IMR-90 (cell line): ENCODE measurements around the gene CD24. TPM values are rescaled to one million over a fixed set of nuclear protein-coding genes. Genes with fewer than 3 reads are reported as not detected.

ENCODE experiments used
- ATAC-seq: fragments of 200-7000 bp; cut with Tn5 transposase; 2 replicates; pipeline ENCODE4 v1.9.1; 2020; ENCODE audit warnings: low read depth, mild to moderate bottlenecking, moderate library complexity
- BruUV-seq: library from RNA; stranded (reverse); fragments of 400-500 nt; replicated peaks from 2 replicates; lab custom pipeline; 2021; lab: Mats Ljungman, UMichigan
- CTCF ChIA-PET: fragments of 300-600 bp; formaldehyde crosslinking; extraction: SDS; loops from one replicate; lab custom pipeline; 2021; ENCODE audit warnings: antibody characterized with exemption; lab: Yijun Ruan, JAX
- POLR2A ChIA-PET: fragments of 300-600 bp; sonication (Branson Sonifier 250); formaldehyde crosslinking; loops from one replicate; lab custom pipeline; 2022; ENCODE audit warnings: antibody characterized with exemption; ENCODE audit not compliant: unreplicated experiment; lab: Charles Lee
- DNase-seq: peaks from one replicate; pipeline ENCODE4 v3.0.0; 2013
- H2AFZ ChIP-seq: replicated peaks from 2 replicates; pipeline ENCODE3; 2013; ENCODE audit warnings: low read length, mild to moderate bottlenecking; ENCODE audit not compliant: poor library complexity
- H2AK5ac ChIP-seq: 2 replicates; pipeline ENCODE4 v1.6.1; 2013; ENCODE audit warnings: low read depth, low read length, inconsistent platforms
- H2AK9ac ChIP-seq: replicated peaks from 2 replicates; pipeline ENCODE3; 2013; ENCODE audit warnings: mild to moderate bottlenecking, low read depth, low read length, moderate library complexity; ENCODE audit not compliant: poor library complexity
- H2BK120ac ChIP-seq: 2 replicates; pipeline ENCODE4 v1.6.1; 2013; ENCODE audit warnings: low read depth, low read length, inconsistent platforms
- H2BK15ac ChIP-seq: 3 replicates; pipeline ENCODE4 v1.6.1; 2013; ENCODE audit warnings: low read depth, low read length, inconsistent platforms
- H2BK20ac ChIP-seq: 2 replicates; pipeline ENCODE4 v1.6.1; 2013; ENCODE audit warnings: low read depth, mild to moderate bottlenecking, inconsistent platforms, low read length, moderate library complexity
- H2BK5ac ChIP-seq: 2 replicates; pipeline ENCODE4 v1.6.1; 2013; ENCODE audit warnings: mild to moderate bottlenecking, low read depth, low read length, inconsistent platforms; ENCODE audit not compliant: poor library complexity, severe bottlenecking
- H3K14ac ChIP-seq: replicated peaks from 2 replicates; pipeline ENCODE4 v1.6.1; 2013; ENCODE audit warnings: low read depth, low read length, inconsistent platforms
- H3K18ac ChIP-seq: 2 replicates; pipeline ENCODE4 v1.6.1; 2013; ENCODE audit warnings: low read depth, low read length, control low read depth
- H3K23ac ChIP-seq: 2 replicates; pipeline ENCODE4 v1.6.1; 2013; ENCODE audit warnings: low read depth, low read length, inconsistent platforms
- H3K27ac ChIP-seq: 2 replicates; pipeline ENCODE4 v1.5.1; 2013; ENCODE audit warnings: mild to moderate bottlenecking, control low read depth, low read length; ENCODE audit not compliant: insufficient read depth
- H3K27me3 ChIP-seq: 2 replicates; pipeline ENCODE4 v1.6.1; 2013; ENCODE audit warnings: low read length; ENCODE audit not compliant: control insufficient read depth, insufficient read depth
- H3K36me3 ChIP-seq: 2 replicates; pipeline ENCODE4 v1.6.1; 2013; ENCODE audit warnings: low read length, mixed read lengths; ENCODE audit not compliant: control insufficient read depth, insufficient read depth
- H3K4ac ChIP-seq: 2 replicates; pipeline ENCODE4 v1.6.1; 2013; ENCODE audit warnings: low read depth, low read length, inconsistent platforms
- H3K4me1 ChIP-seq: 2 replicates; pipeline ENCODE4 v1.6.1; 2013; ENCODE audit warnings: low read length, mixed read lengths; ENCODE audit not compliant: control insufficient read depth, insufficient read depth
- H3K4me2 ChIP-seq: 2 replicates; pipeline ENCODE4 v1.6.1; 2013; ENCODE audit warnings: low read depth, mild to moderate bottlenecking, control low read depth, low read length, moderate library complexity
- H3K4me3 ChIP-seq: 2 replicates; pipeline ENCODE4 v1.5.1; 2013; ENCODE audit warnings: low read depth, mild to moderate bottlenecking, control low read depth, low read length, moderate library complexity; ENCODE audit not compliant: insufficient read depth
- H3K56ac ChIP-seq: 2 replicates; pipeline ENCODE4 v1.6.1; 2013; ENCODE audit warnings: low read length, inconsistent platforms; ENCODE audit not compliant: insufficient read depth; ENCODE audit errors: extremely low read depth
- H3K79me1 ChIP-seq, 2 experiments: 2 replicates each; pipeline ENCODE4 v1.6.1; 2013; ENCODE audit warnings: low read length in 2 of 2, inconsistent platforms in 1 of 2, low read depth in 1 of 2
- H3K9ac ChIP-seq: 2 replicates; pipeline ENCODE4 v1.6.1; 2013; ENCODE audit warnings: low read depth, low read length, control low read depth
- H3K9me1 ChIP-seq: 2 replicates; pipeline ENCODE4 v1.6.1; 2013; ENCODE audit warnings: low read length, inconsistent platforms; ENCODE audit not compliant: insufficient read depth
- H3K9me3 ChIP-seq: 2 replicates; pipeline ENCODE4 v1.6.1; 2013; ENCODE audit warnings: low read length; ENCODE audit not compliant: control insufficient read depth, insufficient read depth
- H4K20me1 ChIP-seq: 2 replicates; pipeline ENCODE4 v1.6.1; 2013; ENCODE audit warnings: low read length, inconsistent platforms; ENCODE audit not compliant: insufficient read depth
- H4K5ac ChIP-seq: 2 replicates; pipeline ENCODE4 v1.6.1; 2013; ENCODE audit warnings: mild to moderate bottlenecking, low read depth, low read length, control low read depth
- H4K8ac ChIP-seq, 2 experiments: 2 replicates each; pipeline ENCODE4 v1.6.1; 2013; ENCODE audit warnings: low read depth in 2 of 2, low read length in 2 of 2, control low read depth in 1 of 2, inconsistent platforms in 1 of 2
- H4K91ac ChIP-seq: 2 replicates; pipeline ENCODE4 v1.6.1; 2013; ENCODE audit warnings: low read depth, low read length, inconsistent platforms; ENCODE audit not compliant: insufficient read depth
- BHLHE40 ChIP-seq: fragments of 150-350 bp; IDR thresholded peaks from 2 replicates; pipeline ENCODE4 v1.6.1; 2016; ENCODE audit warnings: mild to moderate bottlenecking, low read depth, low read length
- CEBPB ChIP-seq: IDR thresholded peaks from 2 replicates; pipeline ENCODE4 v1.6.1; 2012; ENCODE audit warnings: low read depth, low read length, improper control_type of control experiment
- MAFK ChIP-seq: IDR thresholded peaks from 2 replicates; pipeline ENCODE4 v1.6.1; 2012; ENCODE audit warnings: low read depth, low read length, improper control_type of control experiment
- RAD21 ChIP-seq: IDR thresholded peaks from 2 replicates; pipeline ENCODE4 v1.6.1; 2012; ENCODE audit warnings: low read length, improper control_type of control experiment
- RCOR1 ChIP-seq: IDR thresholded peaks from 2 replicates; pipeline ENCODE4 v1.6.1; 2012; ENCODE audit warnings: mild to moderate bottlenecking, low read length, improper control_type of control experiment; ENCODE audit not compliant: insufficient replicate concordance
- RFX5 ChIP-seq: IDR thresholded peaks from 2 replicates; pipeline ENCODE4 v1.8.0; 2012; ENCODE audit warnings: low read depth, mild to moderate bottlenecking, low read length, moderate library complexity
- WGBS, 2 experiments: methylation state at CpG; one replicate each; pipeline versions ENCODE4 v1.1.5 to v1.1.7; 2013; ENCODE audit warnings: missing lambda C conversion rate in 2 of 2; ENCODE audit not compliant: insufficient read length in 1 of 2; ENCODE audit errors: extremely low coverage in 2 of 2; 5-methylcytosine and 5-hydroxymethylcytosine counted together
- dilution Hi-C: fragments of 300-500 bp; cut with HindIII; formaldehyde crosslinking; loops from one replicate; pipeline ENCODE4 v1.14.3; 2018; ENCODE audit warnings: low sequenced_read_pairs; ENCODE audit not compliant: unreplicated experiment
- in situ Hi-C: fragments of 300-500 bp; cut with MboI; formaldehyde crosslinking; loops from 3 replicates; pipeline ENCODE4 v1.14.3; 2019; ENCODE audit warnings: low sequenced_read_pairs, inconsistent platforms, mixed read lengths
- intact Hi-C: fragments of 100-400 bp; cut with micrococcal nuclease; formaldehyde crosslinking; loops from 2 replicates; pipeline ENCODE4 v1.10.0; 2022
- polyA plus RNA-seq, 3 experiments: library from polyadenylated mRNA; depleted of rRNA; stranded (reverse); fragments of >200 nt; gene quantifications; 2 replicates each; pipeline ENCODE4 v1.2.3, GENCODE V29; 2012; ENCODE audit warnings: low replicate concordance in 1 of 3
- total RNA-seq: library from RNA; depleted of rRNA; stranded (reverse); fragments of >200 nt; gene quantifications from 2 replicates; pipeline ENCODE4 v1.2.3, GENCODE V29; 2012
- TF ChIP-seq, protein P1 (sequence below): fragments of 150-350 bp; IDR thresholded peaks from 2 replicates; pipeline ENCODE4 v1.6.1; 2017; ENCODE audit warnings: mild to moderate bottlenecking, antibody characterized with exemption, low read length, low read depth

CD24 gene
- total and polyA plus RNA-seq, 2 of the 4 experiments (the other 2 are of a cell fraction) = 0.07 to 0.18 TPM

DNA sequence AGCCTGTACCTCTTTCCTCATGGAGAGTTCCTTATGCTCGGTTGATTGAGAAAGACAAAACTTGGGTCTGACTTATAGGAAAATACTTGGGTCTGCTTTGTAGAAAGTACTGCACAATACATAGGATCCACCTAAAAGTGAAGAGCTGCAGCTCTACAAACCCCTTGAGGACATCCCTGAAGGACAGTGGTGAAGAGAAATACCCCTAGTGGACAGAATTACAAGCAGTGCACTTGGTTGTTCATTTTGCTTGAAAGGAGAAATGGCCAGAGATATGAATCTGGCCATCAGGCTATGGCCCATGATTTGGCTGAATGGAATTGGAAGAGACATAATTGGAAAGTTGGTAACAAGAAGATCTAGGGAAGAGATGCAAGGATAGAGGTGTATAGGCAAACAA, 8.3 kb downstream of the CD24 start:
- no peaks in the 10 kb centered on the region for H3K9me1 ChIP-seq
- no peaks in the 10 kb centered on the region for H4K20me1 ChIP-seq
- no peaks in the 10 kb centered on the region for H3K79me1 ChIP-seq
- H2AK5ac ChIP-seq = no peak overlapping the region
- H3K4me3 ChIP-seq = no peak overlapping the region
- H2BK15ac ChIP-seq = no peak overlapping the region
- H3K4me1 ChIP-seq = no peaks in the 10 kb centered on the region
- no peak overlapping the region for H2BK5ac ChIP-seq
- H3K18ac ChIP-seq = no peak overlapping the region
- no peaks in the 10 kb centered on the region for H3K36me3 ChIP-seq
- H3K4ac ChIP-seq = no peak overlapping the region
- no peak for TF ChIP-seq RAD21
- TF ChIP-seq BHLHE40 = no peak
- TF ChIP-seq MAFK = no peak
- TF ChIP-seq CEBPB = no peak
- TF ChIP-seq RCOR1 = no peak
- TF ChIP-seq, protein P1, sequence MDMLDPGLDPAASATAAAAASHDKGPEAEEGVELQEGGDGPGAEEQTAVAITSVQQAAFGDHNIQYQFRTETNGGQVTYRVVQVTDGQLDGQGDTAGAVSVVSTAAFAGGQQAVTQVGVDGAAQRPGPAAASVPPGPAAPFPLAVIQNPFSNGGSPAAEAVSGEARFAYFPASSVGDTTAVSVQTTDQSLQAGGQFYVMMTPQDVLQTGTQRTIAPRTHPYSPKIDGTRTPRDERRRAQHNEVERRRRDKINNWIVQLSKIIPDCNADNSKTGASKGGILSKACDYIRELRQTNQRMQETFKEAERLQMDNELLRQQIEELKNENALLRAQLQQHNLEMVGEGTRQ = no peak
- no peak for TF ChIP-seq RFX5
- H2AFZ ChIP-seq = no peak overlapping the region
- no peak overlapping the region for H3K27ac ChIP-seq
- H4K8ac ChIP-seq = no peak overlapping the region
- no peak overlapping the region for H3K14ac ChIP-seq
- dilution Hi-C loops = loop anchor here (25.0 kb wide), 1 partner anchor 504 kb away; no protein-coding TSS in a partner anchor
- H4K91ac ChIP-seq = no peak overlapping the region
- H3K9me3 ChIP-seq = no peaks in the 10 kb centered on the region
- no CpG with 5 or more reads among the region's 1 CpG for whole genome bisulfite sequencing, 2 experiments
- intact Hi-C loops = no loop called here
- DNase-seq (no peak), ATAC-seq (no peak)
- H2BK120ac ChIP-seq = no peak overlapping the region
- H3K9ac ChIP-seq = no peak overlapping the region
- ChIA-PET POLR2A (no interaction called here), CTCF (no interaction called here)
- H2BK20ac ChIP-seq = no peak overlapping the region
- no peak overlapping the region for H3K23ac ChIP-seq
- no peak overlapping the region for H3K56ac ChIP-seq
- peaks cover 4% of the 10 kb centered on the region for H3K27me3 ChIP-seq
- H4K5ac ChIP-seq = no peak overlapping the region
- no peak overlapping the region for H3K4me2 ChIP-seq
- in situ Hi-C loops = no loop called here
- no peak overlapping the region for H2AK9ac ChIP-seq
- BruUV-seq = no TSS peak
